HG03354 (cell line): ENCODE measurements around the gene SEC16B.
"Not testable (repeated sequence)": the region's sequence is repeated elsewhere in the genome, so short reads cannot be mapped to it uniquely, and the experiment has no call there.

Experiments
- ATAC-seq: cut with Tn5 transposase; IDR thresholded peaks from one replicate; pipeline ENCODE4 v1.9.1; 2021; ENCODE audit warnings: mild to moderate bottlenecking; ENCODE audit not compliant: unreplicated experiment, poor library complexity, severe bottlenecking

Gene SEC16B

GRCh38 chr1:177969825-177970371, at the start of gene SEC16B:
TSS of gene SEC16B (minus strand) at chr1:177970058. CDS start at chr1:177967981, 2,077 bp downstream.
- ATAC-seq, result no peak

- ATAC-seq, result no peak
Observed at GRCh38 chr1:178019622-178020021, 49.8 kb upstream of the SEC16B start.

- no peak for ATAC-seq
Observed at GRCh38 chr1:178019208-178019607, 49.4 kb upstream of the SEC16B start.

- ATAC-seq, result no peak
Observed at GRCh38 chr1:178017517-178017916, 47.7 kb upstream of the SEC16B start.

GRCh38 chr1:178011864-178012503, 42.1 kb upstream of the SEC16B start:
- ATAC-seq, result no peak

- no peak for ATAC-seq
Observed at GRCh38 chr1:178011465-178011828, 41.6 kb upstream of the SEC16B start.

- ATAC-seq, result no peak
Observed at GRCh38 chr1:178010674-178011464, 41.0 kb upstream of the SEC16B start.

- ATAC-seq, result no peak
Observed at GRCh38 chr1:178006043-178006442, 36.2 kb upstream of the SEC16B start.

- no peak for ATAC-seq
Observed at GRCh38 chr1:178005450-178005849, 35.6 kb upstream of the SEC16B start.

- ATAC-seq, result no peak
Observed at GRCh38 chr1:178004926-178005391, 35.1 kb upstream of the SEC16B start.

- no peak for ATAC-seq
Observed at GRCh38 chr1:177998696-177999631, 29.1 kb upstream of the SEC16B start.

GRCh38 chr1:177996957-177997356, 27.1 kb upstream of the SEC16B start:
- ATAC-seq, result no peak

- ATAC-seq, result no peak
Observed at GRCh38 chr1:177995369-177995768, 25.5 kb upstream of the SEC16B start.

GRCh38 chr1:177986281-177986680, 16.4 kb upstream of the SEC16B start:
- ATAC-seq, result not testable (repeated sequence)

GRCh38 chr1:177984761-177985160, 14.9 kb upstream of the SEC16B start:
- ATAC-seq, result no peak

- no peak for ATAC-seq
Observed at GRCh38 chr1:177984136-177984525, 14.3 kb upstream of the SEC16B start.

- ATAC-seq, result no peak
Observed at GRCh38 chr1:177983482-177984135, 13.8 kb upstream of the SEC16B start.

GRCh38 chr1:177983077-177983476, 13.2 kb upstream of the SEC16B start:
- no peak for ATAC-seq

- ATAC-seq, result no peak
Observed at GRCh38 chr1:177981200-177981599, 11.3 kb upstream of the SEC16B start.
